CD4-positive, alpha-beta T cell (primary cell): ENCODE measurements around the gene RTL5. TPM values are rescaled to one million over a fixed set of nuclear protein-coding genes. Genes with fewer than 3 reads are reported as not detected.

Experiments used
- ATAC-seq: fragments of 200-7000 bp; cut with Tn5 transposase; one replicate; pipeline ENCODE4 v1.10.0; 2022; ENCODE audit warnings: mild to moderate bottlenecking; ENCODE audit not compliant: poor library complexity
- CTCF ChIA-PET: fragments of 350-600 bp; sonication (Branson Sonifier 250); formaldehyde crosslinking; loops from one replicate; lab custom pipeline; 2021; ENCODE audit warnings: antibody characterized with exemption, inconsistent platforms; lab: Charles Lee
- POLR2A ChIA-PET: fragments of 350-600 bp; sonication (Branson Sonifier 250); formaldehyde crosslinking; loops from one replicate; lab custom pipeline; 2021; ENCODE audit warnings: antibody characterized with exemption, inconsistent platforms; lab: Charles Lee
- DNase-seq, 14 experiments: peaks; one replicate each; pipeline ENCODE4 v3.0.0-alpha.2; 2013 to 2020; ENCODE audit warnings: mixed read lengths in 2 of 14
- H3K27ac ChIP-seq, 2 donors: one replicate each; pipeline versions ENCODE4 v1.5.1 to v1.7.0; 2013; ENCODE audit warnings: low read length in 2 of 2, low read depth in 1 of 2, mild to moderate bottlenecking in 1 of 2
- H3K27me3 ChIP-seq, 2 experiments: 1 replicate in 1 of 2; 2 replicates in 1 of 2; pipeline versions ENCODE4 v1.6.1 to v1.7.0; 2013; ENCODE audit warnings: low read length in 2 of 2, control low read depth in 1 of 2, mild to moderate bottlenecking in 1 of 2, moderate library complexity in 1 of 2; ENCODE audit not compliant: insufficient read depth in 2 of 2, control insufficient read depth in 1 of 2
- H3K36me3 ChIP-seq: one replicate; pipeline ENCODE4 v1.6.1; 2013; ENCODE audit warnings: low read length, control low read depth; ENCODE audit not compliant: insufficient read depth
- H3K4me1 ChIP-seq: one replicate; pipeline ENCODE4 v1.6.1; 2013; ENCODE audit warnings: low read length, control low read depth; ENCODE audit not compliant: insufficient read depth
- H3K4me3 ChIP-seq: one replicate; pipeline ENCODE4 v1.5.1; 2013; ENCODE audit warnings: mild to moderate bottlenecking, low read length, moderate library complexity
- H3K9me3 ChIP-seq, 2 experiments: 1 replicate in 1 of 2; 2 replicates in 1 of 2; pipeline versions ENCODE4 v1.6.1 to v1.7.0; 2013; ENCODE audit warnings: low read length in 2 of 2, mild to moderate bottlenecking in 2 of 2, control low read depth in 1 of 2, moderate library complexity in 1 of 2; ENCODE audit not compliant: control insufficient read depth in 1 of 2, insufficient read depth in 1 of 2
- H3K27ac Mint-ChIP-seq: one replicate; pipeline ENCODE4 v1.8.0; 2020; ENCODE audit warnings: mixed read lengths
- H3K27me3 Mint-ChIP-seq: one replicate; pipeline ENCODE4 v1.8.0; 2021; ENCODE audit warnings: mixed read lengths
- H3K36me3 Mint-ChIP-seq: one replicate; pipeline ENCODE4 v1.8.0; 2021; ENCODE audit warnings: low read depth, mixed read lengths
- H3K4me1 Mint-ChIP-seq: one replicate; pipeline ENCODE4 v1.8.0; 2021; ENCODE audit warnings: low read depth, mixed read lengths
- H3K4me3 Mint-ChIP-seq: one replicate; pipeline ENCODE4 v1.8.0; 2020; ENCODE audit warnings: mild to moderate bottlenecking, mixed read lengths
- H3K9me3 Mint-ChIP-seq: one replicate; pipeline ENCODE4 v1.8.0; 2020; ENCODE audit warnings: mixed read lengths
- intact Hi-C, 2 experiments: fragments of 100-400 bp; cut with DNase I in 1 of 2; cut with micrococcal nuclease in 1 of 2; formaldehyde crosslinking; loops; one replicate each; pipeline versions ENCODE4 v1.15.1 to v1.9.0; 2023 to 2025; cut with DNase I, micrococcal nuclease
- total RNA-seq, 174 experiments: library from RNA in 2 of 174; stranded (reverse) in 2 of 174; gene quantifications; one replicate each; pipeline ENCODE4 v1.2.3 and lab custom pipeline; 2021 to 2026
- TF ChIP-seq, protein P1 (sequence below): fragments of 200-600 bp; IDR thresholded peaks from one replicate; pipeline ENCODE4 v1.8.0; 2022; ENCODE audit warnings: antibody characterized with exemption, mild to moderate bottlenecking

RTL5 gene
- total RNA-seq, 2 experiments from 2014 or later: 1.1 to 1.2 TPM

DNA sequence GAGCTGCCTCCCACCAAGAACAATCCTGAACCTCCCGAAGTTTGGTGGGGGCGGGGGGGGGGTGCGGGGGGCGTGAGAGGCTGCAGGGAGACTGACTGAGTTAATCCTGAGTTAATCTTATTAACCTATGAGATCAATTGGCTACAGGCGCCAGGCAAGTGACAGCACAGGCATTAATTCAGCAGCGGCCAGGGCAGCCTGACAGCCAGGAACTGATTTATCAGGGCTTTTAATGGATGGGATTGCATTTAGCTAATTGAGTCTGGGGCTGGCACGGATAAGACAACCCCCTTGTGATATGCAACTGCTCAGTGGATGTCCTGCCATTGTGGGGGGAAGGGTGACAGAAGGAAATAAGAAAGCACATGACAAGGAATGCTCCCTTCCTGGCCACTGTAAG, 16.3 kb downstream of the RTL5 start:
- POLR2A ChIA-PET: no interaction called here
- no peak for ATAC-seq
- no peak for DNase-seq
- H3K27ac ChIP-seq: no peak overlapping the region
- H3K9me3 Mint-ChIP-seq: no peaks in the 10 kb centered on the region
- H3K36me3 ChIP-seq: peaks cover 2% of the 10 kb centered on the region
- H3K9me3 ChIP-seq: no peaks in the 10 kb centered on the region
- no peak overlapping the region for H3K4me3 Mint-ChIP-seq
- H3K27ac Mint-ChIP-seq: no peak overlapping the region
- TF ChIP-seq, protein P1, sequence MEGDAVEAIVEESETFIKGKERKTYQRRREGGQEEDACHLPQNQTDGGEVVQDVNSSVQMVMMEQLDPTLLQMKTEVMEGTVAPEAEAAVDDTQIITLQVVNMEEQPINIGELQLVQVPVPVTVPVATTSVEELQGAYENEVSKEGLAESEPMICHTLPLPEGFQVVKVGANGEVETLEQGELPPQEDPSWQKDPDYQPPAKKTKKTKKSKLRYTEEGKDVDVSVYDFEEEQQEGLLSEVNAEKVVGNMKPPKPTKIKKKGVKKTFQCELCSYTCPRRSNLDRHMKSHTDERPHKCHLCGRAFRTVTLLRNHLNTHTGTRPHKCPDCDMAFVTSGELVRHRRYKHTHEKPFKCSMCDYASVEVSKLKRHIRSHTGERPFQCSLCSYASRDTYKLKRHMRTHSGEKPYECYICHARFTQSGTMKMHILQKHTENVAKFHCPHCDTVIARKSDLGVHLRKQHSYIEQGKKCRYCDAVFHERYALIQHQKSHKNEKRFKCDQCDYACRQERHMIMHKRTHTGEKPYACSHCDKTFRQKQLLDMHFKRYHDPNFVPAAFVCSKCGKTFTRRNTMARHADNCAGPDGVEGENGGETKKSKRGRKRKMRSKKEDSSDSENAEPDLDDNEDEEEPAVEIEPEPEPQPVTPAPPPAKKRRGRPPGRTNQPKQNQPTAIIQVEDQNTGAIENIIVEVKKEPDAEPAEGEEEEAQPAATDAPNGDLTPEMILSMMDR: no peak
- CTCF ChIA-PET: interaction anchor here (1.6 kb wide), 1 partner anchor 11 kb away, joined by 11 read pairs; no protein-coding TSS in a partner anchor
- no peaks in the 10 kb centered on the region for H3K36me3 Mint-ChIP-seq
- intact Hi-C loops: no loop called here
- H3K4me1 Mint-ChIP-seq: no peaks in the 10 kb centered on the region
- peaks cover 33% of the 10 kb centered on the region for H3K4me1 ChIP-seq
- H3K4me3 ChIP-seq: no peak overlapping the region
- no peaks in the 10 kb centered on the region for H3K27me3 ChIP-seq
- no peaks in the 10 kb centered on the region for H3K27me3 Mint-ChIP-seq

DNA sequence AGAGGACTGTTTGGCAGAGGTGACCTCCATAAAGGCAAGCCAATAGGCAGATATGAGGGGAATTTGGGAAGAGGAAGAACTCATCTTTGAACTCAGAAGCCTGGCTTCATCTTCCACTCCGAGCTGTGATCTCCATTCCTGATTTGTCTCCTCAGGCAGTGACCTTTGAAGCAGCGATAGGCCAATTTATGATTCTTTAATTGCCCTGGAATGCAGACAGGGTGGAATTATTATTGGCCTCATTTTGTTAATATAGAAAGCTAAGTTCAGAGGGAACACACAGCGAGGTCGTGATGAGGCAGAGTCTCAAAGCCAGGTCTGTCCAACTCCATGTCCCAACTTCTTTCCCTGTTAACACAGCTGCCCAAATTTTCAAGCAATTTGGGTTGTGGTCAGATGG, 16.9 kb downstream of the RTL5 start:
- ChIA-PET CTCF (interaction anchor here (1.6 kb wide), 1 partner anchor 12 kb away, joined by 11 read pairs; no protein-coding TSS in a partner anchor), POLR2A (no interaction called here)
- no peaks in the 10 kb centered on the region for H3K27me3 Mint-ChIP-seq
- H3K36me3 Mint-ChIP-seq: no peaks in the 10 kb centered on the region
- H3K4me3 ChIP-seq: no peak overlapping the region
- H3K4me1 Mint-ChIP-seq: no peaks in the 10 kb centered on the region
- no peaks in the 10 kb centered on the region for H3K9me3 Mint-ChIP-seq
- peaks cover 2% of the 10 kb centered on the region for H3K36me3 ChIP-seq
- intact Hi-C loops: no loop called here
- no peak overlapping the region for H3K4me3 Mint-ChIP-seq
- H3K27me3 ChIP-seq: no peaks in the 10 kb centered on the region
- H3K4me1 ChIP-seq: peaks cover 37% of the 10 kb centered on the region
- no peak overlapping the region for H3K27ac ChIP-seq
- DNase-seq (no peak), ATAC-seq (no peak)
- TF ChIP-seq, protein P1: no peak
- no peaks in the 10 kb centered on the region for H3K9me3 ChIP-seq
- no peak overlapping the region for H3K27ac Mint-ChIP-seq

DNA sequence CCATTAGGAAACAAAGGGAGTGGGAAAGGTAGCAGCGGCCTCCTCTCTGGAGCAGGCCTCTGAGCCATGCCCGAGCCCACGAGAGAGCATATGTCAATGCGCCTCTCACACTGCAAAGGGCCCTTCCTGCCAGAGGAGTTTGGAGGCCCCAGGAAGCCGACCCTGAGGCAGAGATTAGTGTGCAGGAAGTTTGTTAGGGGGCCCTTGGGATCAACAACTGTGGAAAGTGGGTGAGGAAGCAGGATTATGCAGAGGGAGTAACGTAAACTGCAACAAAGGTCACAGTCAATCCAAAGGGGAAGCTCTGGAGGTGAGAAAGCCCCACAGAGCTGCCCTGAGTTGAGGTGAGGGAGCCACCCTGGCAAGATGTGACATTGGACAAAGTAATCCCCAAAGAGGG, 17.4 kb downstream of the RTL5 start:
- TF ChIP-seq, protein P1: no peak
- no peak overlapping the region for H3K27ac Mint-ChIP-seq
- H3K4me1 Mint-ChIP-seq: no peaks in the 10 kb centered on the region
- POLR2A ChIA-PET: no interaction called here
- no peaks in the 10 kb centered on the region for H3K9me3 Mint-ChIP-seq
- H3K36me3 ChIP-seq: peaks cover 2% of the 10 kb centered on the region
- no peaks in the 10 kb centered on the region for H3K36me3 Mint-ChIP-seq
- H3K4me3 Mint-ChIP-seq: no peak overlapping the region
- H3K4me3 ChIP-seq: no peak overlapping the region
- no peaks in the 10 kb centered on the region for H3K9me3 ChIP-seq
- intact Hi-C loops: no loop called here
- DNase-seq (no peak), ATAC-seq (no peak)
- CTCF ChIA-PET: interaction anchor here (1.6 kb wide), 1 partner anchor 12 kb away, joined by 11 read pairs; no protein-coding TSS in a partner anchor
- H3K27me3 Mint-ChIP-seq: no peaks in the 10 kb centered on the region
- peaks cover 38% of the 10 kb centered on the region for H3K4me1 ChIP-seq
- no peak overlapping the region for H3K27ac ChIP-seq
- no peaks in the 10 kb centered on the region for H3K27me3 ChIP-seq
